GM12864 (cell line): ENCODE data around the gene SDK2.

Experiments used
- DNase-seq: peaks from one replicate; pipeline ENCODE4 v3.0.0-alpha.2; 2011; ENCODE audit warnings: low read depth
- H3K4me3 ChIP-seq: 2 replicates; pipeline ENCODE4 v1.5.1; 2011; ENCODE audit warnings: mild to moderate bottlenecking, low read depth, low read length, control low read depth
- TF ChIP-seq, protein P1 (sequence below): IDR thresholded peaks from 2 replicates; pipeline ENCODE4 v1.5.1; 2011; ENCODE audit warnings: low read depth, mild to moderate bottlenecking, moderate library complexity, low read length, control low read depth, inconsistent platforms; ENCODE audit errors: missing control alignments

The SDK2 gene

DNA sequence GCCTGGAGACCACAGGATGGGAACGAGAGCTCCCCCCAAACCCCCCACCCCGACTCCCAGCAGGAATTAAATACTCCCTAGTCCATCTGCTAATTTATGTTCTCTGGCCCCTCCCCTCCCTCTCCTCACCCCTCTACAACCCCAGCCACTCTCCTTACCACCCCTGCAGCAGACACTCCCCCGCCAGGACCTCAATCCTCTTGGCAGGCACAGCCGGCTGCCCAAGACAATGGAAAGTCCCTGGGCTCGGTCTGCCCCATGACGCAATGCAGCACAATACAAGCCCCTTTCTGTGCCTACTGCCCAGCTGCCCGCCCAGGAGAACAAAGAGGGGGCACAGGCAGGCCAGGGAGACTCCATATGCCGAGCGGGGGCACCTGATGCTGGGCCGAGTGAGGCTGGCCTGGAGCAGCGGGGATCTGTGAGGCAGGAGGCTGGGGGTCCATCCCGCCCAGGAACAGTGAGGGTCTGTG is 302.2 kb downstream of the SDK2 start:
- TF ChIP-seq, protein P1, sequence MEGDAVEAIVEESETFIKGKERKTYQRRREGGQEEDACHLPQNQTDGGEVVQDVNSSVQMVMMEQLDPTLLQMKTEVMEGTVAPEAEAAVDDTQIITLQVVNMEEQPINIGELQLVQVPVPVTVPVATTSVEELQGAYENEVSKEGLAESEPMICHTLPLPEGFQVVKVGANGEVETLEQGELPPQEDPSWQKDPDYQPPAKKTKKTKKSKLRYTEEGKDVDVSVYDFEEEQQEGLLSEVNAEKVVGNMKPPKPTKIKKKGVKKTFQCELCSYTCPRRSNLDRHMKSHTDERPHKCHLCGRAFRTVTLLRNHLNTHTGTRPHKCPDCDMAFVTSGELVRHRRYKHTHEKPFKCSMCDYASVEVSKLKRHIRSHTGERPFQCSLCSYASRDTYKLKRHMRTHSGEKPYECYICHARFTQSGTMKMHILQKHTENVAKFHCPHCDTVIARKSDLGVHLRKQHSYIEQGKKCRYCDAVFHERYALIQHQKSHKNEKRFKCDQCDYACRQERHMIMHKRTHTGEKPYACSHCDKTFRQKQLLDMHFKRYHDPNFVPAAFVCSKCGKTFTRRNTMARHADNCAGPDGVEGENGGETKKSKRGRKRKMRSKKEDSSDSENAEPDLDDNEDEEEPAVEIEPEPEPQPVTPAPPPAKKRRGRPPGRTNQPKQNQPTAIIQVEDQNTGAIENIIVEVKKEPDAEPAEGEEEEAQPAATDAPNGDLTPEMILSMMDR: no peak
- no peak for DNase-seq
- no peak overlapping the region for H3K4me3 ChIP-seq

DNA sequence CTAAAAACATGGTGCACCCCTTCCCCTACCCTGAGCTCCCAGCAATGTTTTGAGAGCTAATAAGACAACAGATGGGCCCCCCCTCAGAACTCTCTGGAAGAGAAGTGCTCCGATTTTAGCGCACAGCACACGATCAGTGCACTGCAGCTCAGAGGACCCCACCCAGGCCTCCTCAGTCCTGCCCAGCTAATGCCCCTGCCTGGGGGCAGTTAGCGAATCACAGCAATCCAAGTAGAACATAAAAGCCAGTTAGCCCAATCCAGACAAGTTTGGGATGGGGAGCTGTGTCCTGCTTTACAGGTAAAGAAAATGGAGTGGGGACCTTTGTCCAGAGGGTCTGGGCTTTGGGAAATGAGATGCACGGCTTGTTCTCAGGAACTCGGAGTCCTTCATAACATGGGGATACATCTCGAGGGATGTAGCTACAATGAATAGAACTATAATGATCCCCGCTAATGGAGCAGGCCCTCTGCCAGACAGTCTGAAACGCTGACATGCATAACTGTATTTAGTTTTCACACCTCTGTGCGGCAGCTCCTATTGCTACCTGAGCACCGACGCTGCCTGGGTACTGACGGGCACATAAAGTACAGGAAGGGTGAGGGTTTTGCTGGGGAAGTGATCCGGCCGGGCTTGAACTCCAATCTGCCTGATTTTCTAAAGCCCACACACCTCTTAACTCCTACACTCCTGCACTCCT is 302.7 kb downstream of the SDK2 start:
- no peak overlapping the region for H3K4me3 ChIP-seq
- DNase-seq: no peak
- TF ChIP-seq, protein P1: no peak

DNA sequence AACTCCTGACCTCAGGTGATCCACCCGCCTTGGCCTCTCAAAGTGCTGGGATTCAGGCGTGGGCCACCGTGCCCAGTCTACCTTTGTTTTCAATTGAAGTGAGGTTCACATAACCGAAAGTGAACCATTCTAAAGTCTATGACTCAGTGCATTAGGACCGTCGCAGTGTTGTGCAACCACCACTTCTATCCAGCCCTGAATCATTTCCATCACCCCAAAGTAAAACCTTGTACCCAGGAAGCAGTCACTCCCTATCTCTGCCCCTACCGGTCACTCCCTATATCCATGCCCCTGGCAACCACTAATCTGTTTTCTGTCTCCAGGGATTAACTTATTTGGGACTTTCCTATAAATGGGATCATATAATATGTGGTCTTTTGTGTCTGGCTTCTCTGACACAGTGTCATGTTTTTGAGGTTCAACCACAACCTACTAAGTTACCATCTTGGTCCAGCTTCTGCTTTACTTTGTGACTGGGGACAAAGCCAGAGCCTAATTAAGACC is 304.1 kb downstream of the SDK2 start:
- H3K4me3 ChIP-seq: no peak overlapping the region
- TF ChIP-seq, protein P1: no peak
- DNase-seq: no peak

DNA sequence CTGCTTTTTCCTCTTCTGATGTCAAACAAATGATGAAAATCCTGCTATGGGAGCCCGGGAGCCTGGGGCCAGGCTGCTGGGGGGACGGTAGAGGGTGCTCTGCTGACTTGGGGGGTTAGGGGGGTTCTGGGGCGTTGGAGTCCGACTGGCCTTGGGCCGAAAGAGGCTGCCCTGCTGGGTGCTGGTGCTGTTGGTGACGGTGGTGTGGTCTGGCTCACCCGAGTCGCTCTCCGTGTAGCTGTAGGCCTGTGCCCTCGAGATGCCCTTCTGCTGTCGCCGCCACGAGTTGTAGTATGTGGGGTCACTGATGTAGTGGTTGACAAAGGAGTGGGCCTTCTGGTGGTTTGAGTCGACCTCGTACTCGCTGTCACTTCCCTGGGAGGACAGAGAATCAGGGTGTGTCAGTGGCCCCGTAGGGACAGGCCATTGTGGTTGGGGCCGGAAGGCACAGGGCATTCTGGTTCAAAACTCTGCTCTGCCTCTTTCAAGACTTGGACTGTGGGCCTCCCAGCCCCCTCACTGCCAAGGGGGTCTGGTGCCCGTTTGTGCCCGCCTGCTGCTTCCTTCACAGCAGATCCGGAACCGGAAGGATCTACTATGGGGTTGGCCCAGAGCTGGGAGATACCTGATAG is 305.6 kb downstream of the SDK2 start:
- H3K4me3 ChIP-seq: no peak overlapping the region
- no peak for DNase-seq
- TF ChIP-seq, protein P1: no peak

DNA sequence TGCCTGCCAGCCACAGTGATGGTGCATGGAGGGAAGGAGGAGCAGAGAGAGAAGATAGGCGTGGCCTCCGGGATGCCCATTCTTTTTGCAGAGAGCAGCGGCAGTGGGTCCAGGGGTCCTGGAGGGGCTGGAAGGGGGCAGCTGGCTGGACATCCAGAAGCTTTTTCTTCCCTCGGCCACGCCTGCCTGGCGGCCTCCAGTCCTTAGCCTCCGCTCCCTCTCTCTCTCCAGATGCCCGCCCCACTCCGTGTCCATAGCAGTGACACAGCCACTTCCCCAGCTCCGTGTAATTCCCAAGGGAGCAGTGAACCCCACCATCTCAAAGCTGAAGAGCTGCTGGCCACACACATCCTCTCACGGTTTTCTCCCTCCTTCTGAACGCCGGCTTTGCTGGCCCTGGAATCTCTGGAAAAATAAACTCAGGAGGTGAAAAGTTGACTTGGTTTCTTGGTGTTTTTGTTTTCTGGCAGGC is 306.2 kb downstream of the SDK2 start:
- no peak for DNase-seq
- H3K4me3 ChIP-seq: no peak overlapping the region
- TF ChIP-seq, protein P1: no peak

DNA sequence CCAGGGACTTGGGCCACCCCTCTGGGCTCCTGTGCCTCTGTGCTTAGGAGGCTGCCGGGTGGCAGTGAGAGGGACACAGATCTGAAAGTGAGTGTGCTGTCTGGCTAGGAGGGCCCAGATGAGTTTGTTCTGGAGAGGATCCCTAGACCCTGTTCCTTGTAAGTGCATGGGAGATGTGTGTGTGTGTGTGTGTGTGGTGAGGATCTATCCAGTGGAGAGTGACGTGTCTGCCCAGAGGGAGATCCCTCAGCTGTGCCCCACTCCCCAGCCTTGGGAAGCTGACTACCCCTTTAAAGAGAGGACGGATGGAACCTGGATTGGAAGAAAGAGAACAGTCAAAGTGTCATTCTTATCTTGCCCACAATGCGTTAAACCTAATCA is 306.9 kb downstream of the SDK2 start:
- TF ChIP-seq, protein P1: no peak
- no peak overlapping the region for H3K4me3 ChIP-seq
- no peak for DNase-seq
